Mammary epithelial cell (primary cell): ENCODE data around the gene SNN.

Source experiments
- EZH2 ChIP-seq: IDR thresholded peaks from 2 replicates; pipeline ENCODE4 v1.6.1; 2012; ENCODE audit warnings: low read length, inconsistent platforms, borderline replicate concordance
- TF ChIP-seq, protein P1 (sequence below), 2 donors: IDR thresholded peaks in 1 of 2; conservative IDR thresholded peaks in 1 of 2; 2 replicates each; pipeline ENCODE4 v1.5.1; 2011 to 2012; ENCODE audit warnings: inconsistent platforms in 2 of 2, low read length in 2 of 2, mild to moderate bottlenecking in 2 of 2, control low read depth in 1 of 2, low read depth in 1 of 2; ENCODE audit not compliant: insufficient read depth in 1 of 2; ENCODE audit errors: extremely low read depth in 1 of 2

DNA sequence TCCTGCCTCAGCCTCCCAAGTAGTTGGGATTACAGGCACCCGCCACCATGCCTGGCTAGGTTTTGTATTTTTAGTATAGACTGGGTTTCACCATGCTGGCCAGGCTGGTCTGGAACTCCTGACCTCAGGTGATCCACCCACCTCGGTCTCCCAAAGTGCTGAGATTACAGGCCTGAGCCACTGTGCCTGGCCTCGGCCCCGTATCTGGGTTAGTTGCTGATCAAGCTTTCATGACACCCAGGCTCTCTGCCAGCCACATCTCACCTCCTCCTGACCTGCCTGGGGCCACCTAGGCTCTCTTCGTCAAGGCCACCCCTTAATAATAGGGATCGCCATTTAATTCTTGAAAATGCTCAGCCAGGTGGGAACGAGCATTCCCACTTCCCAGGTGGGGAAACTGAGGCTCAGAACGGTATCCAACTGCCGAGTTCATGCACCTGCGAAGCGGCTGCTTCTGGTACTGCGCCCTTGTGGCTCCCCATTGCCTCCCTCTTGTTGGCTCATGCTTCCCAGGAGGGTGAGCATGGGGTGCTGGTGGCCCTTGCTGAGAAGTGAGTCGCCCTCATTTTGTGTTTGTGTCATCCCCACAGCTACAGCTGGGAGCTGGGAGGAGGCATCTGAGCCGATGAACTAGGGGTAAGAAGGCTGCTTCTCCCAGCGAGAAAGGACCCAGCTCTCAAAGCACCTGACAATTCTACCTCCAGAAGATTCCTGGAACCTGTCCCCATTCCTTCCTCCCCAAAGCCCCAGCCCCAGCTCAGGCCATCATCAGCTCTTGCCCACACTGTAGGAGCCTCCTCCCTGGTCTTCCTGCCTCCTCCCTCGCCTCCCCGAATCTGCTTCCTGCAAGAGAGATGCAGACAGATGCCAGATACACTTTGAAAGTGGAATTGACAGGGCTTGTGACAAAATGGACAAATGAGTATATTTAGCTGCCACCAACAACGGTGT, 17.3 kb upstream of the SNN start:
- TF ChIP-seq, protein P1, sequence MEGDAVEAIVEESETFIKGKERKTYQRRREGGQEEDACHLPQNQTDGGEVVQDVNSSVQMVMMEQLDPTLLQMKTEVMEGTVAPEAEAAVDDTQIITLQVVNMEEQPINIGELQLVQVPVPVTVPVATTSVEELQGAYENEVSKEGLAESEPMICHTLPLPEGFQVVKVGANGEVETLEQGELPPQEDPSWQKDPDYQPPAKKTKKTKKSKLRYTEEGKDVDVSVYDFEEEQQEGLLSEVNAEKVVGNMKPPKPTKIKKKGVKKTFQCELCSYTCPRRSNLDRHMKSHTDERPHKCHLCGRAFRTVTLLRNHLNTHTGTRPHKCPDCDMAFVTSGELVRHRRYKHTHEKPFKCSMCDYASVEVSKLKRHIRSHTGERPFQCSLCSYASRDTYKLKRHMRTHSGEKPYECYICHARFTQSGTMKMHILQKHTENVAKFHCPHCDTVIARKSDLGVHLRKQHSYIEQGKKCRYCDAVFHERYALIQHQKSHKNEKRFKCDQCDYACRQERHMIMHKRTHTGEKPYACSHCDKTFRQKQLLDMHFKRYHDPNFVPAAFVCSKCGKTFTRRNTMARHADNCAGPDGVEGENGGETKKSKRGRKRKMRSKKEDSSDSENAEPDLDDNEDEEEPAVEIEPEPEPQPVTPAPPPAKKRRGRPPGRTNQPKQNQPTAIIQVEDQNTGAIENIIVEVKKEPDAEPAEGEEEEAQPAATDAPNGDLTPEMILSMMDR (conservative IDR thresholded peaks at IDR 0.05 in 1 of 2, IDR thresholded peaks at IDR 0.05 in 1 of 2; ENCODE audit: extremely low read depth in 1 of 2, insufficient read depth in 1 of 2, low read depth in 1 of 2, low read length in 2 of 2): no peak
- no peak for TF ChIP-seq EZH2
